SHP77 (cell line): ENCODE measurements around the gene PAX6.

Source experiments
- DNase-seq, 2 experiments: peaks; one replicate each; lab custom pipeline; 2025; lab: John Stamatoyannopoulos, UW

Gene PAX6

DNA sequence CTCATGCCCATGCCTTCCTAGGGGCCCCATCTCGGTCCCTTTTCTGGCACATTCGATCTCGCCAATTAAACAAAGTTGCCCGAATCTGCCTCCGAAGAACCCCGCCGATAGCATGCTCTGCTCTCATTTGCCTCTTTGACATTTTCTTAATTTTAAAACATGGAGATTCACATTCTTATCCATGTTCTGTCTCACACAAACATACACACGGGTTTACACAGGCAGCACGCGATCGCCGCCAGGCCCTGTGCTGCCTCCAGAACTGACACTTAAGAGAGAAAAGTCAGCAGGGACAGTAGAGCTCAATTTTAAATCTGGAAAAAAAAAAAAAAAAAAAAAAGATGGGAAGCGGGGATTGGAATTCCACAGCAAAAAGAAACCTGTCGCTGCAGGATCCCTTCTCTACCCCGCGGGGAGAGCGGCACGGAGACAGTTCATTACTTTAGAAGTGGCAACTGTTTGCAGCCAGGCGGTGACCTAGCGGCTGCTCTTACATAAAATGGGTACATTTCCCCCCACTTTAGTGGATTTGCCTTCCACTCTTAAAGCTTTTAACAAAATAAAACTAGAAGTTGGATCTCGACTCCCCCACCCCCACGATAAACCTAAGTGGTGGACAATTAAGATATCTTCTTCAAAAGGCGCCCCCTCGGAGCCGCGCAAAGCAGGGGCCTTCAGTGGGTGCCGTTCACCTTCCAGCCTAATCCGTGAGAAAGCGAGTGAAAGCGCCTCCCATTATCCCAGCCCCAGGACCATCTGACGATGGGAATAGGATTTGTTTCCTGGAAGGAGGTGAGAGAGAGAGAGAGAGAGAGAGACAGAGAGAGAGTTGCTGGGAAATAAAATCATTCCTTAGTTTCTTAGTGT is 13.7 kb downstream of the PAX6 start:
- DNase-seq: no peak

DNA sequence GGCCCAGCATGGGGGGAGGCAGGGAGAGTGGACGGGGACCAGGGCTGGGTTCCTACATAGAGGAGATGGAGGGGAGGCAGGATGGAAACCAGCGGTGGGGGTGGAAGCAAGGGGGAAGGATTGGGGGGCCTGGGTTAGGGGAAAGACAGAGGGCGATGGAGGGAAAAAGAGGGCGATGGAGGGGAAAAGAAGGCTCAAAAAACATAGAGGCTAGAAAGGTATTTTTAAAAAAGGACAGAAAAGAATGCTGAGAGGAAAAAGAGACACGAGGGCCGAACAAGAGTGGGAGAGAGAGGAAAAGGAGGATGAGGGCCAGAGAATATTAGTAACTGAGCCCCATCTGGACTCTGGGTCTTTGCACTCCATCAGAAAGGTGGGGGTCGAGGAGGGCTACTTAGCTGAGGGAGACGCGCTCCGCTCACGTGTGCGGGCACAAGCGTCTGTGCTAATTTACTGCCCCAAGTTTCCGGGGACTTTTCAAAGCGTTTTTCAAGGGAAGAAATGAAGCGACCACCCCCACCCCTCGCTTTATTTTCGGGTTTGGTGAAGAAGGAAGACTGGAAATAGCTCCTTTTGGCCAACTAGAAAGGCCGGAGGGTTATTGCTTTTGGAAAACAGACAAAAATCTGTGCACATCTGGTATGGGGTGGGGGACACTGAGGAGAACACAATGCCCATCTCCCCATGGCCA is 14.5 kb downstream of the PAX6 start:
- DNase-seq: no peak

DNA sequence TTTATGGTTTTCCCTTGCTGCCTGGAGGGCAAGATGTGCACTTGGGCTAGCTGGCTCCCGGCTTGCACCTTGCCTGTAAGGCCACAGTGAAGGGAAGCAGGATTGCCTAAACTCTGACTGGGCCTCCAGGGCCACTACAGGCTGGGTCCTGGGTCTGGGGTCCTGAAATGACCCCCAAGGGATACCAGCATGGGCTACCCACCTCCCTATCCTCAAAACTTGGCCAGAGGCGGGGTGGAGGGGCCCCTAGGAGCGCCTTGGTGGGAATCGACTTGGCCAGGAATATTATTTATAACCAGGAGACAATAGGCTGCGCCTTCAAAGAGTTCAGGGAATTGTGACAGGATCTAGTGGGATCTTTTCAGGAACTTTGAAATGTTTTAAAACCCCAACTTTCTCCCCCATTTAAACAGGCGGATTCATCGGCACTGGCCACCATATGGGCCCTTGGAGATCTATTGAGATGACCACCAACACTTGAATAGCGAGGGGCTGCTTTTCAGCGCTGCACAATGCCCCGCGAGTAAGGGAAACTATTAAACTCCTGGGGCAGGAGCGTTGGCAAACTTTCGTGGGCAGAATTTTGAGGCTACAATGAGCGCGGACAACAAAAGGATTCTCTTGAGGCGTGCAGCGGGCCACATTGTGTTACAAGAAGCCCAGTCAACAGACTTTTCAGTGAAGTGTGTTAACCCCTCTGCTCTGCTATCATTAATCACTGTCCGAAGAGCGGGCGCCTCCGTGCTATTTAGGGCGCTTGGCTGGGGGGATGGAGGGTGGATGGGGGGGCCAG is 15.2 kb downstream of the PAX6 start:
- no peak for DNase-seq

DNA sequence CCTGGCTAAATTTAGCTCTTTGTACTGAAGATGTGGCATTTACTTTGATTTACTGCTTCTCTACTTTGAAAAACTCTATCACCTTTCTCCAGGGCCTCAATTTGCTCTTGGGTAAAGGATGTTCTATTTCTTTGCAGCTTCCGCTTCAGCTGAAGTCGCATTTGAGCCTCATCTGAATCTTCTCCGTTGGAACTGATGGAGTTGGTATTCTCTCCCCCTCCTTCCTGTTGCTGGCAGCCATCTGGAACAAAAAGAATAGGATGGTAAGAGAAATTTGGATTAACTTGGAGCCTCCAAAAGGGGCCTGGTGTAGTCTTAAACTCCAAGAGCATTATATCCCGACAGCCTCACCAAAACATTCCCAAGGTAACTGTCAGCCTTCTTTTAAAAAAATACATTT is 16.6 kb downstream of the PAX6 start:
- DNase-seq: no peak

DNA sequence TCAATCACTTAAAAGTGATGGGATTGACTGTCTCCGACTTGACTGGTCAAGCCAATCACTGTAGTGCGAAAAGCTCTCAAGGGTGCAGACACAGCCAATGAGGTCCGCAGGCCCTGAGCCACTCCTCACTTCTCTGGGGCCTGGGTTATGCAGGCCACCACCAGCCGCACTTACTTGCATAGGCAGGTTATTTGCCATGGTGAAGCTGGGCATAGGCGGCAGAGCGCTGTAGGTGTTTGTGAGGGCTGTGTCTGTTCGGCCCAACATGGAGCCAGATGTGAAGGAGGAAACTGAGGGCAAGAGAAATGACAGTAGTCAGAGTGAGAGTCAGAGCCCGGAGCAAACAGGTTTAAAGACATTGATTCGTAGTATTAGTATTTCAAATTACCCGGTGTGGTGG is 17.9 kb downstream of the PAX6 start:
- DNase-seq: no peak

DNA sequence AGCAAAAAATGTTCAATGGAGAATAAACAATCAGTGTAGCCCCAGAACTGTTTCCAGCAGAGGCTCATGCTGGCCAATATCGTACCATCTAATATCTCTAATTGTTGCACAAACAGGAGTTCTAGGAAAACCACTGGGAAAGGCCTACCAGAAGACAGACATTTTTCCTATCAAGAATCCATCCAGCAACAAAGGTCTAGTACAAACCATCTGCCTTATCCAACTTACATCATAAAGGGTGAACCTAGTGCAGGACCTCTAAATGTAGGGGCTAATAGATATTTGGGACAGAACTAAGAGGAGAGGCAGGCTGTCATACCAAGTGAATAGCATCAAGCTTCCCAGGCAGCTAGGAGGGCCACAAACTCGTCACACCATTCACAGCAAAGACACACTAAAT is 18.7 kb downstream of the PAX6 start:
- DNase-seq: no peak

DNA sequence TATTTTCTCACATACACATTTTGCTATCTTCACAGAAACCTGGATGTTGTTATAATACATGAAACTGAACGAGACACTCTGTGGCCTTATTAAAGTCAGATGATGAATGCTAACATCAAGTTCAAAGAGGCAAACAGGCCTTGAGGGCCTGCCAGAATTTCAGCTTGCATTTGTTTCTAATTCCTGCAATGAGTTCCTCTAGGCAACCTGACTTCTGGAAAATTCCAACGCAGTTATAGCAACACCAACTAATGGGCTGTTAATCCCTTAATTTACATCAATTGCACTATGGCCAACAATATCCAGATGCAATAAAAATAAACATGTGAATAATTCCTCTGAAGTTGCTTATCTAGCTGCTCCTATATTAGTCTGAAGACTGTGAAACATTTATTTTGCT is 19.1 kb downstream of the PAX6 start:
- no peak for DNase-seq

DNA sequence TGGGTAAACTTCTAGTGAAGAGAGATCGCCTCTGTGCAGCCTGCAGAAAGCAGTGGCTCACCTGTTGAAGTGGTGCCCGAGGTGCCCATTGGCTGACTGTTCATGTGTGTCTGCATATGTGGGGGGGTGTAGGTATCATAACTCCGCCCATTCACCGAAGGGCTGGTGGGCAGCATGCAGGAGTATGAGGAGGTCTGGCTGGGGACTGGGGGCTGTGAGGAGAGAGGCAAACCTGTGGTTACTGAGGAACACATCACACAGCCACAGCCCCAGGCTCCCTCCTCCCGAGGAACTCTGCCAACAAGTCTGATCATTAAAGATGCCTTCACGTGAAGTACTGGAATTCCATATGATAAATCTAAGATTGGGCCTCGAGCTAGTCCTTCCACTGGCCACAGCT is 20.5 kb downstream of the PAX6 start:
- DNase-seq: no peak

DNA sequence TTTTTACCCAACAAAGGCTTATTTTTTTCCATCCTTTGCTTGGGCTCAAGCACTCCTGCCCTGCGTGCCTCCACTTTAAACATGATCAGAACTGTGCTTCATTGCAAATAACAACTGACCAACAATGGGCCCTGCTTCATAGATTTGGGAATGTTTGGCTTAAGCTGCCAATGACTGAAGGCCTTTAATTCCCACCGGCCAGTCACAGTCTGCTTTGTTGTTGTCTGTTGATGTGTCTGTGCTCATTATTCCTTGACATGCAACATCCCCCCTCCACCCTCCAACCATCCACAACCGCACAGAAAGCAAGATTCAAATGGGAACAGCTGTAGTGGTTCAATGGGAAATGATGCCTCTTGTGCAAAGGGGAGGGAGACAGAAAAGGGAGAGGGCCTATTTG is 23.0 kb downstream of the PAX6 start:
- DNase-seq: no peak

DNA sequence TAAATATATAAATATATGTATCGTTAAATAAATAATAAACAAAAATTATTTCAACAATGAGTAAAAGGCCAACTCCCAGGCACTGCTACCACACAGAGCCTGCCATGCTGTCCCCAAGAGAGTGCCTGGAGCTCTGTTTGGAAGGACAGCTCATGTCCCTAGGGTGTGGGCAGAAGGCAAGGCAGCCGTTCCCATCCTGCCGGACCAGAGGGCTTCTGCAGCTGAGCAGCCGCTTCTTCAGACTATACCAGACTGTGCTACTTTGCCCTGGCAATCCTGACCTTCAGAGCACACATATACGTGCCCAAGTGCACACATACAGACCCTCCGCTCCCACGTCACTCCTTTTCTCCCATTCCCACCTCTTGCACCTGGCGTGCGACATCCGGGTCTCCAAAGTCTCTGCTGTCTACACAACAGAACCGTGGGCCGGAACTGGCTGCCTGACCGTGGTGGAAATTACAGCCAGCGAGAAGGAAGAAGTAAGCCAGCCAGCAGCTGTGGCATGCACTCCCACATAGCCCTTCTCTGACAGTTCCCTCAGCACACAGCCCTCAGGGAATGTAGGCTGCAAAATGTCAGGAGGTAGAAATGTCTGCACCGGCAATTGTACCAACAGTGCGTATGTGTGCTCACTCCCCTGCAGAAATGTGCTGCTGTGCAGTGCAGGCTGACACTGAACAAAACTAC is 24.0 kb downstream of the PAX6 start:
- DNase-seq: no peak

DNA sequence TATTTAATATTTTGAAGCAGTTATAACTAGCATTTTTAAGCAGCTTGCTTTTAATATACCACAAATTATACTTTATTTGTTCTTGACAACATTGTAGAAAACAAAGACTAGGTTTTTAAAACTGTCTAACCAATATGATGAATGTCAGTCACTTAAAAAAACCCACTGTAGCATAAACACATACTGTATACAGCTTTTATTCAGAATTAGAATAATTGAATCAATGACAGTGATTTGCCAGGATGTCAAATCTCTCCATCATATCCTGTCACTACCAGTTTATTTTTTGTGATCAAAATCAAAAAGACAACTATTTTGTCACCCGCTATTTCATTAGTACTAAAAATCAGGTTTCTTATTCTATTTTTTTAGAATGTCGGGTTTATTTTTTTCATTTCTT is 26.5 kb downstream of the PAX6 start:
- DNase-seq: no peak

DNA sequence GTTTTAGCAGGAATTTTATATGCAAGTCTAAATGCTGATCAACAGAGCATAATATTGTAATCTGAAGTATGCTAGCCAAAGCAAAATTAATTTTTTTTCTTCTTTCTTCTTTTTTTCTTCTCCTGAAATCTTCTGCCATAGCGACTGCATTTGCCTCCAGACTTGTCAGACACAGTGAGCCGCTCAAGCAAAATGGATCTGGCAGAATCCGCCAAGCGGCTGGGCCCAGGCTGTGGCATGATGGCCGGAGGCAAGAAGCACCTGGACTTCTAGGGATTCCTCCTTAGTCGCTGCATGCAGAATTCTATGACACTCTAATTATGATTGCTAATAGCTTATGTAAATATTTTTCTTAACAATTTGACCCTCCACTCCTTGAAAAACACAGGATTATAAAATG is 27.9 kb downstream of the PAX6 start:
- no peak for DNase-seq

DNA sequence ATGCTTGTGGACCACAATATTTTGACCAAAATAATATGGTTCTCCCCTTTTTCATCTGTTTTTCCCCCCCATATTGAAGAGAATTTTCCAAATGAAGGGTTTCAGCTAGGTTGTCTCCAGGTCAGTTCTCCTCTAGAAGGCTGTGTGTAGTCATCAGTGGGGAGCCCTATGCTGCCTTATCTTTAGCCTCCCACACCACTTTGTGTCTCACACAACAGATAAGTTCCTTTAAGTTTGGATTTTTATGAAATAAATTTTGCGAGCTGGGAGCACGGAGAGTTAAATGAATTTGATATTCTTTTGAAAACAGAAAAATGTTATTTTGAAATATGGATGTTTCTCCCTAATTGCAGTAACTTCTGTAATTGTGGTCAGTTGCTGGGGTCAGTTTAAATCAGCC is 28.9 kb downstream of the PAX6 start:
- DNase-seq: no peak

DNA sequence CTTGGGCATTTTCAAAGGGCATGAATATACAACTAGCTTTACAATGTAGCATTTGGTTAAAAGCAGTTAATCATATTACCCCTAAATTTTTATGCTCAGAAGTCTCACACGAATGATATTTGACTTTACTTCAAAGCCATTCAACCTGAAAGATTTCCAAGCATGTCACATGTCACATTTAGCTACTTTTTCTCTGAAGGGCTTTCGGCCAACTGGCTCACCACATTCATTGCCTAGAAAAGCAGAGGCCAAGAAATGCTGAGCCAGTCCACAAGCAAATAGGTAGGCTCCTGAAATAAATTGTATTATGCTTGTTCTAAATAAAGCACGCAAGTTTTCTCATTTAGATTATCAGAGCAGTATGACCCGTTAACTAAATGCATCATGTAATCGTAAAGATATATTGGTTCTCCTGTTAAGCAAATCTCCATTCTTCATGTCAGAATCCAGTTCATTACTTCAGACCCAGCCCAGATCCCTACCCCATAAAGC is 30.6 kb downstream of the PAX6 start:
- DNase-seq: no peak

DNA sequence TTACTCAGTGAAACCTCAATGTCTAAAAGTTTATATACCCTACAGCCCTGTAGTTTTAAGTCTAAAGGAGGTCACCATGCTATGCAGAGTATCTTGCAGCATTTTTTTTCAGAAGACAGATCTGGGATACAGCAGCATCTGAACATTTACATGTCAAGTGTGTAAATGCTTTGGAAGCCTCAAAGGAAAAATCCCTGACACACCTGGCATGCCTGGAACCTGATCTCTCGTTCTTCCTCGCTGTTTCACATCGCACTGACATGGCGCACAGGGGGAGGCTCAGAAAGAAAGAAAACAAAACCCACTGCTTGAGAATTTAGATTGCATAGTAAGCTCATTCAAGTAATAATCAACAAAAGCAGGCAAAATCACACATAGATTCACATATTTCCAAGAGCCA is 31.0 kb downstream of the PAX6 start:
- DNase-seq: no peak

DNA sequence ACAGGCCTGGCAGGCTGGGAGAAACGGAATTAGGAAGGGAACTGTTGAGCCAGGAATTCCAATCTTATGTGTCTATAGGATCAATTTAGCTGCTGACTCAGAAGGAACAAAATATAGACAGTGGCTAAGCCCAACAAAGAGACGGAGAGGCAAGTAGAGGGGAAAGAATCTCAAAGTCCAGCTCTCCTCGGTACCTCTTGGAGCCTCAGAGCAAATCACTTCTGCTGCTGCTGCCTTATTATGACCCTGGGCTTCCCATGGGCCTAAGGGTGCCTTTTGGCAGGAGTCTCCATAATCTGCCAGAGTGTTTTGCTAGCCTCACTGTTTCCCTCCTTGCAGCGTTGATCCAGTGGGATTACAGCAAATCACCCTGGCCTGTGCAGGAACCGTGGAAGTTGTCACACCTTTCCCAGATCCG is 31.7 kb downstream of the PAX6 start:
- DNase-seq: no peak

DNA sequence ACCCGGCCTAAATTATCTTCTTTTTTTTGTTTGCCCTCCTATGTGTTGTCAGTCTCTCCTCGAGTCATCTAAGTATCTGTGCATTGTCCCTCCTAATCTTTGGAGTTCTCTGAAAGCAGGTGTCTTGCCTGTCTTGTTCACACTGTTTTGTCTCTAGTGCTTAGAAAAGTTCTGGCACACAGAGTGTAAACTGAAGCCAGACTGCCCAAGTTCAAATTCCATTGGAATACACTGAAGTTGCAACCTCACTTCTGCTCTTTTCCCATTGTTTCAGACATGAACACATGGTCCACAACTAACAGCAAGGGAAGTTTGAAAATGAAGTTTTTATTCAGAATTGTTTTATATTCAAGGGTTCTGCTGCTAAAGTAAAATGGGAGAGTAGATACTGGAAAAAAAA is 38.7 kb downstream of the PAX6 start:
- no peak for DNase-seq

DNA sequence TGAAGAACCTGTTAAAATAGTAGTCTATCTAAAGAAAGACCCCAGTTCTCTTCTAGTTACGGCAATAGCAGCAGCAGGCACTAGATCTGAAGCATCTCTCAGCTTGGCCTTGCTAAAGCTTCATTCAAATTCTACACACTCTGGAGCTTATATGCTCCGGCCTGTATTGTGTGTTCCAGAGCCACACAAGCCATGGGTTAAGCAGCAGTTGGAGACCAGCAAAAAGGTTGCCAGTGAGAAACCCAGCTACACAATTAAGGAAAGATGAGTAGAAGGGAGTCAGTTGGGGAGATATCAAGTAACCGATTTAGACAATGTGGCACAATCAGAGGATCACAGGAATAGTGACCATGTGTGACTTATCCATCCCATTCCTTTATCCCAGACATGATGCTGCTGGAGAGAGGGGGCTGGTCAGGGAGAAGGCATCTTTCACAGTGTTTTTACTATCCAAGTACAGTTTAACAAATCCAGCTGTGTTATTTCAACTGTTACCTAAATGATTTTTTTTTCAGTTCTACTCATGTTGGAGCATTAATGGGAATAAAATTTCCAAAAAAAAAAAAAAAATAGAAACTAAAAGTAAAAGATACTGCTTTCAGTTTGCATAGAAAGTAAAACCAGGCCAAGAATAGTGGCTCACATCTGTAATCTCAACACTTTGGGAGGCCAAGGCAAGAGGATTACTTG is 41.0 kb downstream of the PAX6 start:
- no peak for DNase-seq

DNA sequence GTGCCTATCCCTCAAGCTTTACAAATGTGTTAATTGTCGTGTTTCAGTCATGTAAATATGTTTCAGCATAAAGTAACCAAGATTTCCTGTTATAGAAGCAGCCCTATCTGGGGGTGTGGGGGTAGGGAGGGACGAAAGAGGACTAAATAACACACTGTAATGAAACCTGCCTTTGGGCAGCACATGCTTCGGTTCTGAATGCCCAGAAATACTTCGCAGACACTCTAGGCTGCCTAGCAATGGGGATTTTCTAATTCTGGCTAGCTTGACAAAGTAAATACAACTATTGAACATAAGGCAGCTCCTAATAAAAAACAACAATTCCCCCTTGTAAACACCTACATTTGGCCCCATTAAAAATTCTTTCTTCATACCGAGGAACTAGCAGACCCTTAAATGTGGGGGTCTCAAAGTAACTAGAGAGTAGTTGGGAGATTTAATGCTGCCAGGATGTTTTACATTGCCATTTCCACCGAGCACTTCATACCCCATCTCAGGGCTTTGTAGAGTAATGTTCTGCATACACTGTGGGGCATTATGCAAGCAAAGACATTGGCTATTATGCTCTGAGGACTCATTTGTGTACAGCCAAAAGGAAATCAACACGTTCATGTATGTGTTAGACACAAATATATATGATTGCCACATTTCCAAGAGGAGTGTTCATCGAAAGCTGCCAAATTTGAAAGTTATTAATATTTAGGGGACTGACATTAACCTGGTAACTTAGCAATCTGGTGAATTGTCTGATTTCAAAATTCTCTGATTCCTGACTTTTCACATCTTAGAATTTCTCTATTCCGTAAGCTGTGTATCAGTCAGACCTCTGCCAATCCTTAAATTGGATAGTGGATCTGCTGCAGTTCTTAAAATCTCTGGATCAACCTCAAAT is 42.1 kb downstream of the PAX6 start:
- no peak for DNase-seq

DNA sequence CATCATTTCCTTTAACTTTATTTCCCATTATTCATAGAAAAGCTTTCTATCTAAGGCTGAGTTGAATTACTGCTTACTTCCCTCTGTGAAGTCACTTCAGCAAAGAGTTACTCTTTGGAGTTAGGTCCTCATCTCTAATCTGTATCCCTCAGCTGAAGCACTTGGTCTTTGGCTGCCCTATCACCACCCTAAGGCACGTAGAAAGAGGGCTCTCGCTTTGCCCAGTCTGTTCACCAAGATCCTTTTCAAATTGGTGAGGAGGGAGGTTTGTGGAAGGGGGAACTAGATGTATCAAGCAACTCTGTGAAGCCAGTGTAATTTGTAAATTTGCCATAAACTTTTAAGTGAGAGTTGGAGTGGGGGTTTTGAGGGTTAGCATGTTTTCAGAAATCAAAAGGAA is 43.4 kb downstream of the PAX6 start:
- no peak for DNase-seq
